A549 (cell line): ENCODE data around the gene SIRT2.

Source experiments
- CBX2 ChIP-seq: fragments of 200-600 bp; sonication (generic); IDR thresholded peaks from 2 replicates; pipeline ENCODE4 v1.6.1; 2016; ENCODE audit warnings: low read depth, mild to moderate bottlenecking, borderline replicate concordance
- TP53 ChIP-seq: fragments of 250-450 bp; sonication (Bioruptor Pico); IDR thresholded peaks from 2 replicates; pipeline ENCODE4 v1.5.0; 2021; ENCODE audit warnings: mild to moderate bottlenecking, moderate library complexity

GRCh38 chr19:38862321-38863059 is 36.9 kb downstream of the SIRT2 start:
- TF ChIP-seq TP53 (no peak), CBX2 (no peak)
